Activated CD4-positive, alpha-beta T cell treated with anti-CD3 and anti-CD28 coated beads, Interleukin-10, Interleukin-2, amounts not matched to agents 100 ng/mL and 50 ng/mL, durations not matched to agents 16 hours and 8 hours (primary cell): ENCODE results near the gene GNPNAT1.
A peak's percentile ranks its signal among the peaks of the same experiment; 100 is the strongest.

Experiments
- DNase-seq: peaks from one replicate; pipeline ENCODE4 v3.0.0-alpha.2; 2020

GNPNAT1 gene

GRCh38 chr14:52791223-52792096 is at the start of gene GNPNAT1:
Gene GNPNAT1 (minus strand): TSS chr14:52791607. CDS start chr14:52784650, 6,957 bp downstream.
- peak; percentile 95 for DNase-seq

- DNase-seq = no peak
Observed at GRCh38 chr14:52840877-52841276, 49.5 kb upstream of the GNPNAT1 start.

- DNase-seq = no peak
Observed at GRCh38 chr14:52837451-52837850, 46.0 kb upstream of the GNPNAT1 start.

GRCh38 chr14:52836063-52836462 is 44.7 kb upstream of the GNPNAT1 start:
- DNase-seq = no peak

- DNase-seq = no peak
Observed at GRCh38 chr14:52835122-52835903, 43.9 kb upstream of the GNPNAT1 start.

- DNase-seq = no peak
Observed at GRCh38 chr14:52834440-52834842, 43.0 kb upstream of the GNPNAT1 start.

- DNase-seq = no peak
Observed at GRCh38 chr14:52833891-52834290, 42.5 kb upstream of the GNPNAT1 start.

- DNase-seq = no peak
Observed at GRCh38 chr14:52829527-52830185, 38.2 kb upstream of the GNPNAT1 start.

- DNase-seq = no peak
Observed at GRCh38 chr14:52827426-52827825, 36.0 kb upstream of the GNPNAT1 start.

- DNase-seq = peak; percentile 67
Observed at GRCh38 chr14:52825085-52825484, 33.7 kb upstream of the GNPNAT1 start.

- peak; percentile 2 for DNase-seq
Observed at GRCh38 chr14:52824462-52824861, 33.1 kb upstream of the GNPNAT1 start.

- no peak for DNase-seq
Observed at GRCh38 chr14:52821805-52822250, 30.4 kb upstream of the GNPNAT1 start.

- DNase-seq = no peak
Observed at GRCh38 chr14:52808101-52808500, 16.7 kb upstream of the GNPNAT1 start.

GRCh38 chr14:52806115-52806514 is 14.7 kb upstream of the GNPNAT1 start:
- no peak for DNase-seq

- no peak for DNase-seq
Observed at GRCh38 chr14:52802597-52802996, 11.2 kb upstream of the GNPNAT1 start.

- peak; percentile 5 for DNase-seq
Observed at GRCh38 chr14:52801014-52801712, 9.8 kb upstream of the GNPNAT1 start.

GRCh38 chr14:52798826-52799225 is 7.4 kb upstream of the GNPNAT1 start:
- no peak for DNase-seq

GRCh38 chr14:52797653-52798052 is 6.2 kb upstream of the GNPNAT1 start:
- peak; percentile 5 for DNase-seq

GRCh38 chr14:52793061-52793460 is 1.7 kb upstream of the GNPNAT1 start:
- no peak for DNase-seq

GRCh38 chr14:52792097-52792415 is 649 bp upstream of the GNPNAT1 start:
- DNase-seq = no peak

- DNase-seq = no peak
Observed at GRCh38 chr14:52790756-52791222, 618 bp downstream of the GNPNAT1 start.

GRCh38 chr14:52790011-52790755 is 1.2 kb downstream of the GNPNAT1 start:
- DNase-seq = no peak
